Common myeloid progenitor, CD34-positive (primary cell): ENCODE results near the gene GUCA1C. TPM values are rescaled to one million over a fixed set of nuclear protein-coding genes. Genes with fewer than 3 reads are reported as not detected.

Experiments used
- CTCF ChIA-PET: fragments of 350-600 bp; sonication (Branson Sonifier 250); formaldehyde crosslinking; loops from one replicate; lab custom pipeline; 2021; ENCODE audit warnings: antibody characterized with exemption; lab: Charles Lee
- POLR2A ChIA-PET: fragments of 350-600 bp; sonication (Branson Sonifier 250); formaldehyde crosslinking; loops from one replicate; lab custom pipeline; 2021; ENCODE audit warnings: antibody characterized with exemption; lab: Charles Lee
- DNase-seq, 3 donors: peaks; one replicate each; pipeline versions ENCODE4 v3.0.0 to v3.0.0-alpha.2; 2013
- H3K27ac ChIP-seq, 2 experiments: 1 replicate in 1 of 2; 2 replicates in 1 of 2; pipeline ENCODE4 v1.7.0; 2013; ENCODE audit warnings: inconsistent platforms in 2 of 2, low read length in 2 of 2, mild to moderate bottlenecking in 2 of 2, low read depth in 1 of 2, moderate library complexity in 1 of 2; ENCODE audit not compliant: severe bottlenecking in 2 of 2, insufficient read depth in 1 of 2, poor library complexity in 1 of 2
- H3K27me3 ChIP-seq, 5 experiments: replicated peaks in 2 of 5; 1 replicate in 3 of 5; 2 replicates in 2 of 5; pipeline versions ENCODE4 v1.6.1 to v1.7.0; 2013; ENCODE audit warnings: low read length in 4 of 5, mild to moderate bottlenecking in 2 of 5, moderate library complexity in 2 of 5, inconsistent platforms in 1 of 5; ENCODE audit not compliant: insufficient read depth in 5 of 5, control insufficient read depth in 4 of 5
- H3K36me3 ChIP-seq, 4 experiments: 1 replicate in 2 of 4; 2 replicates in 2 of 4; pipeline versions ENCODE4 v1.6.1 to v1.7.0; 2013; ENCODE audit warnings: low read length in 3 of 4, control low read depth in 1 of 4, mild to moderate bottlenecking in 1 of 4; ENCODE audit not compliant: control insufficient read depth in 4 of 4, insufficient read depth in 4 of 4
- H3K4me1 ChIP-seq, 4 experiments: 1 replicate in 3 of 4; 2 replicates in 1 of 4; pipeline versions ENCODE4 v1.6.1 to v1.7.1; 2013; ENCODE audit warnings: low read length in 3 of 4, mild to moderate bottlenecking in 3 of 4, control low read depth in 1 of 4, inconsistent platforms in 1 of 4, moderate library complexity in 1 of 4; ENCODE audit not compliant: control insufficient read depth in 4 of 4, insufficient read depth in 4 of 4; ENCODE audit errors: control extremely low read depth in 1 of 4
- H3K4me3 ChIP-seq, 7 experiments: 1 replicate in 4 of 7; 2 replicates in 3 of 7; pipeline versions ENCODE4 v1.5.1 to v1.7.0; 2013; ENCODE audit warnings: mild to moderate bottlenecking in 7 of 7, low read length in 6 of 7, moderate library complexity in 6 of 7, inconsistent platforms in 2 of 7, low read depth in 2 of 7, control low read depth in 1 of 7; ENCODE audit not compliant: insufficient read depth in 4 of 7, control insufficient read depth in 1 of 7; ENCODE audit errors: extremely low read depth in 1 of 7
- H3K9me3 ChIP-seq, 5 experiments: 1 replicate in 4 of 5; 2 replicates in 1 of 5; pipeline versions ENCODE4 v1.6.1 to v1.7.1; 2013; ENCODE audit warnings: low read length in 4 of 5, mild to moderate bottlenecking in 2 of 5, inconsistent platforms in 1 of 5, low read depth in 1 of 5, moderate library complexity in 1 of 5; ENCODE audit not compliant: control insufficient read depth in 4 of 5, insufficient read depth in 2 of 5; ENCODE audit errors: control extremely low read depth in 1 of 5
- WGBS: methylation state at CpG from one replicate; pipeline ENCODE4 v1.1.5; 2013; ENCODE audit not compliant: insufficient coverage; 5-methylcytosine and 5-hydroxymethylcytosine counted together
- polyA plus RNA-seq: library from polyadenylated mRNA; unstranded; fragments of 120-200 nt; gene quantifications from one replicate; pipeline ENCODE4 v1.2.1, GENCODE V29; 2013

Gene GUCA1C
- polyA plus RNA-seq, result not detected

- ChIA-PET POLR2A (no interaction called here), CTCF (no interaction called here)
- H3K4me1 ChIP-seq, result no peaks in the 10 kb centered on the region
- H3K27me3 ChIP-seq, result peaks cover 0 to 3% (median 0%) of the 10 kb centered on the region in 5 experiments
- no peak within 1 kb of the TSS for H3K27ac ChIP-seq
- no peak for DNase-seq
- no peaks in the 10 kb centered on the region for H3K36me3 ChIP-seq
- no CpG with 5 or more reads among the region's 1 CpG for WGBS
- no peak within 1 kb of the TSS for H3K4me3 ChIP-seq
- no peaks in the 10 kb centered on the region for H3K9me3 ChIP-seq
Measured at GRCh38 chr3:108953700-108954099, at the start of gene GUCA1C. Gene GUCA1C, minus strand, starts transcription at chr3:108953879. Its CDS starts 117 bp downstream, at chr3:108953762.

GRCh38 chr3:108998436-108998835, 44.8 kb upstream of the GUCA1C start:
- POLR2A ChIA-PET, result no interaction called here
- no CpG with 5 or more reads among the region's 3 CpGs for WGBS
- no peak overlapping the region for H3K27ac ChIP-seq
- DNase-seq, result no peak
- H3K9me3 ChIP-seq, result no peaks in the 10 kb centered on the region
- CTCF ChIA-PET, result interaction anchor here (1.0 to 1.3 kb wide), 2 partner anchors 11 to 183 kb away, joined by 3 read pairs; no protein-coding TSS in a partner anchor
- H3K4me1 ChIP-seq, result no peaks in the 10 kb centered on the region
- H3K36me3 ChIP-seq, result no peaks in the 10 kb centered on the region
- no peaks in the 10 kb centered on the region for H3K27me3 ChIP-seq
- no peak overlapping the region for H3K4me3 ChIP-seq

GRCh38 chr3:108985844-108986243, 32.2 kb upstream of the GUCA1C start:
- Histone ChIP-seq H3K4me3 (no peak overlapping the region), H3K4me1 (peaks cover 0 to 2% (median 0%) of the 10 kb centered on the region in 4 experiments), H3K27me3 (no peaks in the 10 kb centered on the region), H3K36me3 (no peaks in the 10 kb centered on the region), H3K27ac (no peak overlapping the region), H3K9me3 (no peaks in the 10 kb centered on the region)
- ChIA-PET POLR2A (no interaction called here), CTCF (no interaction called here)
- 10% methylated on average over 1 of the region's 1 CpG for WGBS
- no peak for DNase-seq

- DNase-seq, result no peak
- POLR2A ChIA-PET, result no interaction called here
- H3K4me3 ChIP-seq, result no peak overlapping the region
- peaks cover 0 to 8% (median 4%) of the 10 kb centered on the region in 4 experiments for H3K4me1 ChIP-seq
- CTCF ChIA-PET, result no interaction called here
- H3K9me3 ChIP-seq, result no peaks in the 10 kb centered on the region
- no peaks in the 10 kb centered on the region for H3K36me3 ChIP-seq
- H3K27me3 ChIP-seq, result no peaks in the 10 kb centered on the region
- no peak overlapping the region for H3K27ac ChIP-seq
- 100% methylated on average over 1 of the region's 1 CpG for WGBS
Measured at GRCh38 chr3:108983051-108983450, 29.4 kb upstream of the GUCA1C start.

- Histone ChIP-seq H3K4me3 (no peak overlapping the region), H3K27me3 (no peaks in the 10 kb centered on the region), H3K36me3 (no peaks in the 10 kb centered on the region), H3K4me1 (peaks cover 0 to 8% (median 4%) of the 10 kb centered on the region in 4 experiments), H3K9me3 (no peaks in the 10 kb centered on the region), H3K27ac (no peak overlapping the region)
- no CpG with 5 or more reads among the region's 2 CpGs for WGBS
- CTCF ChIA-PET, result no interaction called here
- POLR2A ChIA-PET, result no interaction called here
- DNase-seq, result no peak
Measured at GRCh38 chr3:108976058-108976457, 22.4 kb upstream of the GUCA1C start.

GRCh38 chr3:108973019-108973418, 19.3 kb upstream of the GUCA1C start:
- WGBS, result 100% methylated on average over 1 of the region's 1 CpG
- Histone ChIP-seq H3K36me3 (no peaks in the 10 kb centered on the region), H3K4me1 (no peaks in the 10 kb centered on the region), H3K27ac (no peak overlapping the region), H3K27me3 (no peaks in the 10 kb centered on the region), H3K9me3 (no peaks in the 10 kb centered on the region), H3K4me3 (no peak overlapping the region)
- POLR2A ChIA-PET, result no interaction called here
- CTCF ChIA-PET, result interaction anchor here (0.8 kb wide), 1 partner anchor 58 kb away, joined by 3 read pairs; no protein-coding TSS in a partner anchor
- DNase-seq, result no peak

GRCh38 chr3:108972482-108972881, 18.8 kb upstream of the GUCA1C start:
- ChIA-PET CTCF (interaction anchor here (0.7 to 0.8 kb wide), 2 partner anchors 9 to 57 kb away, joined by 3 read pairs; no protein-coding TSS in a partner anchor), POLR2A (no interaction called here)
- WGBS, result 100% methylated on average over 2 of the region's 3 CpGs
- H3K4me1 ChIP-seq, result no peaks in the 10 kb centered on the region
- H3K9me3 ChIP-seq, result no peaks in the 10 kb centered on the region
- no peak overlapping the region for H3K27ac ChIP-seq
- no peaks in the 10 kb centered on the region for H3K27me3 ChIP-seq
- no peaks in the 10 kb centered on the region for H3K36me3 ChIP-seq
- no peak for DNase-seq
- H3K4me3 ChIP-seq, result no peak overlapping the region
